ENCODE data around the gene TFDP1.

TFDP1 gene

DNA sequence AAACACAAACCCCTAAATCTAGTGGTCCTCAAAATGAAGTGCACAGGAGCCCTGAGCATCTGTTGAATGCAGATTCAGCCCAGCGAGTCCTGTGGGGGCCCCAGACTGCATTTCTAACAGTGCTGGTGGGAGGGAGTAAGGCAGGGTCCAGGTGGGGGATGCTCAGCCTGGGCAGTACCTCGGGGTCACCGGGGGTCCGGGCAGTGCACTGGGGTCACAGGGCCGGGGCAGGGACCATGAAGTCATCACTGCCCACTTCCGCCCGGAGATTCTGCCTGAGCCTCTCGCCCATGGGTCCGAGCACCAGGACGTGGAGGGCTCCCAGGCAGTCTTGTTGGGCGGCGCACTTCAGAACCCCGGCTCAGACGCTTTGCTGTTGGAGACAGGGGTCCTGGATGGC, 74.3 kb downstream of the TFDP1 start:
- Histone ChIP-seq H3K4me3 (replicated peaks; ENCODE audit: insufficient read depth, low read length) (no peak overlapping the region), H3K27ac (replicated peaks) (no peak overlapping the region), H3K27me3 (ENCODE audit: insufficient read depth, poor library complexity, severe bottlenecking) (no peaks in the 10 kb centered on the region)
- DNase-seq (ENCODE audit: low read depth in 1 of 2, low spot score in 1 of 2): no peak
- TF ChIP-seq, protein P1, sequence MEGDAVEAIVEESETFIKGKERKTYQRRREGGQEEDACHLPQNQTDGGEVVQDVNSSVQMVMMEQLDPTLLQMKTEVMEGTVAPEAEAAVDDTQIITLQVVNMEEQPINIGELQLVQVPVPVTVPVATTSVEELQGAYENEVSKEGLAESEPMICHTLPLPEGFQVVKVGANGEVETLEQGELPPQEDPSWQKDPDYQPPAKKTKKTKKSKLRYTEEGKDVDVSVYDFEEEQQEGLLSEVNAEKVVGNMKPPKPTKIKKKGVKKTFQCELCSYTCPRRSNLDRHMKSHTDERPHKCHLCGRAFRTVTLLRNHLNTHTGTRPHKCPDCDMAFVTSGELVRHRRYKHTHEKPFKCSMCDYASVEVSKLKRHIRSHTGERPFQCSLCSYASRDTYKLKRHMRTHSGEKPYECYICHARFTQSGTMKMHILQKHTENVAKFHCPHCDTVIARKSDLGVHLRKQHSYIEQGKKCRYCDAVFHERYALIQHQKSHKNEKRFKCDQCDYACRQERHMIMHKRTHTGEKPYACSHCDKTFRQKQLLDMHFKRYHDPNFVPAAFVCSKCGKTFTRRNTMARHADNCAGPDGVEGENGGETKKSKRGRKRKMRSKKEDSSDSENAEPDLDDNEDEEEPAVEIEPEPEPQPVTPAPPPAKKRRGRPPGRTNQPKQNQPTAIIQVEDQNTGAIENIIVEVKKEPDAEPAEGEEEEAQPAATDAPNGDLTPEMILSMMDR (IDR thresholded peaks at IDR 0.05; ENCODE audit: insufficient read depth, low read length): no peak
- TF ChIP-seq POLR2AphosphoS5 (IDR thresholded peaks at IDR 0.05; ENCODE audit: low read depth): no peak
- TF ChIP-seq, protein P2, sequence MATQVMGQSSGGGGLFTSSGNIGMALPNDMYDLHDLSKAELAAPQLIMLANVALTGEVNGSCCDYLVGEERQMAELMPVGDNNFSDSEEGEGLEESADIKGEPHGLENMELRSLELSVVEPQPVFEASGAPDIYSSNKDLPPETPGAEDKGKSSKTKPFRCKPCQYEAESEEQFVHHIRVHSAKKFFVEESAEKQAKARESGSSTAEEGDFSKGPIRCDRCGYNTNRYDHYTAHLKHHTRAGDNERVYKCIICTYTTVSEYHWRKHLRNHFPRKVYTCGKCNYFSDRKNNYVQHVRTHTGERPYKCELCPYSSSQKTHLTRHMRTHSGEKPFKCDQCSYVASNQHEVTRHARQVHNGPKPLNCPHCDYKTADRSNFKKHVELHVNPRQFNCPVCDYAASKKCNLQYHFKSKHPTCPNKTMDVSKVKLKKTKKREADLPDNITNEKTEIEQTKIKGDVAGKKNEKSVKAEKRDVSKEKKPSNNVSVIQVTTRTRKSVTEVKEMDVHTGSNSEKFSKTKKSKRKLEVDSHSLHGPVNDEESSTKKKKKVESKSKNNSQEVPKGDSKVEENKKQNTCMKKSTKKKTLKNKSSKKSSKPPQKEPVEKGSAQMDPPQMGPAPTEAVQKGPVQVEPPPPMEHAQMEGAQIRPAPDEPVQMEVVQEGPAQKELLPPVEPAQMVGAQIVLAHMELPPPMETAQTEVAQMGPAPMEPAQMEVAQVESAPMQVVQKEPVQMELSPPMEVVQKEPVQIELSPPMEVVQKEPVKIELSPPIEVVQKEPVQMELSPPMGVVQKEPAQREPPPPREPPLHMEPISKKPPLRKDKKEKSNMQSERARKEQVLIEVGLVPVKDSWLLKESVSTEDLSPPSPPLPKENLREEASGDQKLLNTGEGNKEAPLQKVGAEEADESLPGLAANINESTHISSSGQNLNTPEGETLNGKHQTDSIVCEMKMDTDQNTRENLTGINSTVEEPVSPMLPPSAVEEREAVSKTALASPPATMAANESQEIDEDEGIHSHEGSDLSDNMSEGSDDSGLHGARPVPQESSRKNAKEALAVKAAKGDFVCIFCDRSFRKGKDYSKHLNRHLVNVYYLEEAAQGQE (IDR thresholded peaks at IDR 0.05; ENCODE audit: insufficient replicate concordance, low read depth): no peak

DNA sequence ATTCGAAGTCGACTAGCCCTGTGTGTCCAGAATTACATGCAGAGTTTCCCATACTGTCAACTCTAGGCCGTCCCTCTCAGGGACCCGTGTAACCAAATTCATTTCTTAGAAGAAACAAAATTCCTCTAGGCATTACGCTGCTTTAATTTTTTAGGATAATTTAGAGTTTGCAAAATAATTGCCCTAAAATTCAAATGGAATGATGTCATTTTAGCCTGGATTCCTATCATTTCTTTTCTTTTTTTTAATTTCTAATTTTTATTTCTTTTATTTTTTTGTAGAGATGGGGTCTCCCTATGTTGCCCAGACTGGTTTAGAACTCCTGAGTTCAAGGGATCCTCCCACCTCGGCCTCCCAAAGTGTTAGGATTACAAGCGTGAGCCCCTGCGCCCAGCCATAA, 74.8 kb downstream of the TFDP1 start:
- Histone ChIP-seq H3K27me3 (ENCODE audit: insufficient read depth, poor library complexity, severe bottlenecking) (no peaks in the 10 kb centered on the region), H3K27ac (replicated peaks) (no peak overlapping the region), H3K4me3 (replicated peaks; ENCODE audit: insufficient read depth, low read length) (no peak overlapping the region)
- TF ChIP-seq SPI1 (IDR thresholded peaks at IDR 0.05; ENCODE audit: borderline replicate concordance, low read depth): no peak
- TF ChIP-seq, protein P1 (IDR thresholded peaks at IDR 0.05; ENCODE audit: insufficient read depth, low read length): no peak
- TF ChIP-seq POLR2AphosphoS5 (IDR thresholded peaks at IDR 0.05; ENCODE audit: low read depth): no peak
- TF ChIP-seq GABPA (IDR thresholded peaks at IDR 0.05; ENCODE audit: low read depth): no peak
- TF ChIP-seq, protein P2 (IDR thresholded peaks at IDR 0.05; ENCODE audit: insufficient replicate concordance, low read depth): no peak
- DNase-seq (ENCODE audit: low read depth in 1 of 2, low spot score in 1 of 2): no peak

DNA sequence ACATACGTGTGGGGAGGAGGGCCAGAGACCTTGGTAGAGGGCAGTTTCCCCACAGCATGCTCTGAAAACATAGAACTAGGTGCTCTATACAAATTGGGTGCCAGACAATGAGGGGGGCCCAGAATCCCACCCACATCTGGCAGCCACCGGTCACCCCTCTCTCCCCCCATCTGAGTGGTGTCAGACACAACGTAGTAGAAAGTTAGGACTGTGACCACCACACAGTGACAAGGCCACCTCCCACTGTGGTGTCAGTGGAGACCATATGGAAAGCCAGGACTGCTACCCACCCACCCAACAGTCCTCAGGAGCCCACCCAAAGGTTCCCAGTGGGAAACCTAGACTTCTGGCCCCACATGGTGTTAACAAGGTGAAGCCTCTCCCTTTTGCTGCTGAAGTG, 75.5 kb downstream of the TFDP1 start:
- no peak for DNase-seq (ENCODE audit: low read depth in 1 of 2, low spot score in 1 of 2)
- Histone ChIP-seq H3K27me3 (ENCODE audit: insufficient read depth, poor library complexity, severe bottlenecking) (no peaks in the 10 kb centered on the region), H3K4me3 (replicated peaks; ENCODE audit: insufficient read depth, low read length) (no peak overlapping the region), H3K27ac (replicated peaks) (no peak overlapping the region)
- TF ChIP-seq GABPA (IDR thresholded peaks at IDR 0.05; ENCODE audit: low read depth) (no peak), POLR2AphosphoS5 (IDR thresholded peaks at IDR 0.05; ENCODE audit: low read depth) (no peak), SPI1 (IDR thresholded peaks at IDR 0.05; ENCODE audit: borderline replicate concordance, low read depth) (no peak)

DNA sequence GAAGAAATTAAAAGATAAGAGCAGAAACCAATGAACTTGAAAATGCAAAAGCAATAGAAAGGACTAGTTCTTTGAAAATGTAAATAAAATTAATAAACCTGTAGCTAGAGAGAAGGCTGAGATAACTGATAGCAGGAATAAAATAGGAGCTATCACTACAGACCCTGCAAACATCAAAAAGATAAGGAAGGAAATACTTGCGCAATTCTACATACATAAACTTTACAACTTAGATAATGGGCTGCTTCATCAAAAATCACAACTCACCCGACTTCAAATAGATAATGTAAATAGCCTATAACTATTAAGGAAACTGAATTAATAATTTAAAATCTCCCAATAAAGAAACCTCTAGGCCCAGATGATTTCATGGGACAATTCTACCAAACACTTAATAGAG, 77.0 kb downstream of the TFDP1 start:
- TF ChIP-seq SPI1 (IDR thresholded peaks at IDR 0.05; ENCODE audit: borderline replicate concordance, low read depth) (no peak), GABPA (IDR thresholded peaks at IDR 0.05; ENCODE audit: low read depth) (no peak), POLR2AphosphoS5 (IDR thresholded peaks at IDR 0.05; ENCODE audit: low read depth) (no peak)
- TF ChIP-seq, protein P1 (IDR thresholded peaks at IDR 0.05; ENCODE audit: insufficient read depth, low read length): no peak
- TF ChIP-seq, protein P2 (IDR thresholded peaks at IDR 0.05; ENCODE audit: insufficient replicate concordance, low read depth): no peak
- H3K27me3 ChIP-seq (ENCODE audit: insufficient read depth, poor library complexity, severe bottlenecking): no peaks in the 10 kb centered on the region
- H3K27ac ChIP-seq (replicated peaks): no peak overlapping the region
- DNase-seq (ENCODE audit: low read depth in 1 of 2, low spot score in 1 of 2): no peak
- no peak overlapping the region for H3K4me3 ChIP-seq (replicated peaks; ENCODE audit: insufficient read depth, low read length)

Data from HL-60 (cell line).